Left lung (tissue), 14 donors: ENCODE results near the gene SPATA2. TPM values are rescaled to one million over a fixed set of nuclear protein-coding genes. Genes with fewer than 3 reads are reported as not detected.
"Not testable (repeated sequence)": the region's sequence is repeated elsewhere in the genome, so short reads cannot be mapped to it uniquely, and the experiment has no call there.

Experiments used
- ATAC-seq: fragments of 200-7000 bp; cut with Tn5 transposase; one replicate; pipeline ENCODE4 v1.9.1; 2020; ENCODE audit warnings: moderate library complexity
- DNase-seq, 4 donors: peaks; one replicate each; pipeline ENCODE4 v3.0.0-alpha.2; 2013 to 2020
- H3K27ac ChIP-seq, 2 donors: fragments of 200-600 bp; sonication (generic) in 1 of 2; one replicate each; pipeline versions ENCODE4 v1.5.0 to v1.8.0; 2020 to 2021
- H3K27me3 ChIP-seq, 2 donors: fragments of 200-600 bp; sonication (generic) in 1 of 2; one replicate each; pipeline versions ENCODE4 v1.5.0 to v1.8.0; 2020 to 2021
- H3K36me3 ChIP-seq, 2 donors: fragments of 200-600 bp; sonication (generic) in 1 of 2; one replicate each; pipeline versions ENCODE4 v1.5.0 to v1.8.0; 2020 to 2021
- H3K4me1 ChIP-seq, 2 donors: fragments of 200-600 bp; one replicate each; pipeline ENCODE4 v1.8.0; 2021
- H3K4me3 ChIP-seq, 2 donors: fragments of 200-600 bp; sonication (generic) in 1 of 2; one replicate each; pipeline versions ENCODE4 v1.5.0 to v1.8.0; 2020 to 2021; ENCODE audit warnings: mild to moderate bottlenecking in 1 of 2
- H3K9me3 ChIP-seq, 2 donors: fragments of 200-600 bp; sonication (generic) in 1 of 2; one replicate each; pipeline versions ENCODE4 v1.5.0 to v1.8.0; 2020 to 2021
- intact Hi-C, 2 donors: fragments of 100-400 bp; cut with DNase I; formaldehyde crosslinking; loops; one replicate each; pipeline versions ENCODE4 v1.11.2 to v1.14.2; 2022
- long read RNA-seq, 12 donors: library from polyadenylated mRNA in 2 of 12; unstranded in 2 of 12; transcript quantifications; one replicate each; pipeline ENCODE4 v2.0.0 and lab custom pipeline, GENCODE V29; 2019 to 2026
- polyA plus RNA-seq, 6 donors: library from polyadenylated mRNA; unstranded; fragments of 120-200 nt; gene quantifications; one replicate each; pipeline ENCODE4 v1.2.1, GENCODE V29; 2013; ENCODE audit not compliant: insufficient read length in 6 of 6
- total RNA-seq, 2 donors: library from RNA; stranded (reverse); fragmentation: NEBNext Ultra II Directional; extraction: Animal tissue kit (Norgen Biotek cat#: 25700); gene quantifications; one replicate each; pipeline ENCODE4 v1.2.1, GENCODE V29; 2021
- TF ChIP-seq, protein P1 (sequence below), 2 donors: fragments of 200-600 bp; sonication (generic) in 1 of 2; IDR thresholded peaks; one replicate each; pipeline versions ENCODE4 v1.5.0 to v1.8.0; 2021; ENCODE audit warnings: antibody characterized with exemption in 2 of 2
- donor health status: DM: no; HTN: yes; CAD: no.
- donor health status: DM: no; HTN: no; CAD: no.

Gene SPATA2
- 1 to 10 TPM; 6.9 to 7.1 TPM for total RNA-seq
- polyA plus RNA-seq = 10 to 100 TPM in 1 of 6 donors, 1 to 10 TPM in 5; 7.3 to 10.1 (median 8.3) TPM
- long read RNA-seq, donor 1, full-length matches to known transcripts = 7 of 7 reads
- long read RNA-seq, donor 1, partial matches to known transcripts = 0 of 7 reads
- long read RNA-seq, donor 1, other reads (novel, unspliced or antisense) = 0 of 7 reads
- long read RNA-seq, donor 2, full-length matches to known transcripts = 4 of 4 reads
- long read RNA-seq, donor 2, partial matches to known transcripts = 0 of 4 reads
- long read RNA-seq, donor 2, other reads (novel, unspliced or antisense) = 0 of 4 reads
- long read RNA-seq, donor 3, full-length matches to known transcripts = 3 of 3 reads
- long read RNA-seq, donor 3, partial matches to known transcripts = 0 of 3 reads
- long read RNA-seq, donor 3, other reads (novel, unspliced or antisense) = 0 of 3 reads
- long read RNA-seq, donor 4 = 0 reads
- long read RNA-seq, donor 5, full-length matches to known transcripts = 2 of 2 reads
- long read RNA-seq, donor 5, partial matches to known transcripts = 0 of 2 reads
- long read RNA-seq, donor 5, other reads (novel, unspliced or antisense) = 0 of 2 reads
- long read RNA-seq, donor 6, full-length matches to known transcripts = 1 of 1 reads
- long read RNA-seq, donor 6, partial matches to known transcripts = 0 of 1 reads
- long read RNA-seq, donor 6, other reads (novel, unspliced or antisense) = 0 of 1 reads
- long read RNA-seq, donor 7 = 0 reads
- long read RNA-seq, donor 8, full-length matches to known transcripts = 2 of 2 reads
- long read RNA-seq, donor 8, partial matches to known transcripts = 0 of 2 reads
- long read RNA-seq, donor 8, other reads (novel, unspliced or antisense) = 0 of 2 reads
- long read RNA-seq, donor 9 = 0 reads
- long read RNA-seq, donor 10 = 0 reads
- long read RNA-seq, donor 11, full-length matches to known transcripts = 4 of 4 reads
- long read RNA-seq, donor 11, partial matches to known transcripts = 0 of 4 reads
- long read RNA-seq, donor 11, other reads (novel, unspliced or antisense) = 0 of 4 reads
- long read RNA-seq, donor 12, full-length matches to known transcripts = 2 of 2 reads
- long read RNA-seq, donor 12, partial matches to known transcripts = 0 of 2 reads
- long read RNA-seq, donor 12, other reads (novel, unspliced or antisense) = 0 of 2 reads

GRCh38 chr20:49915380-49916145, at the start of gene SPATA2:
Gene SPATA2 (minus strand): TSS chr20:49915529. CDS start chr20:49908490, 7,039 bp downstream.
- peak; percentile 94 to 97 (median 96) for DNase-seq
- Histone ChIP-seq H3K4me1 (peaks cover 11 to 44% of the 10 kb centered on the region in 2 donors), H3K9me3 (no peaks in the 10 kb centered on the region), H3K27me3 (no peaks in the 10 kb centered on the region), H3K36me3 (no peaks in the 10 kb centered on the region), H3K27ac (peak within 1 kb of the TSS; percentile 97 to 100), H3K4me3 (peak within 1 kb of the TSS; percentile 97 to 98)
- ATAC-seq = peak; percentile 91
- TF ChIP-seq, protein P1, sequence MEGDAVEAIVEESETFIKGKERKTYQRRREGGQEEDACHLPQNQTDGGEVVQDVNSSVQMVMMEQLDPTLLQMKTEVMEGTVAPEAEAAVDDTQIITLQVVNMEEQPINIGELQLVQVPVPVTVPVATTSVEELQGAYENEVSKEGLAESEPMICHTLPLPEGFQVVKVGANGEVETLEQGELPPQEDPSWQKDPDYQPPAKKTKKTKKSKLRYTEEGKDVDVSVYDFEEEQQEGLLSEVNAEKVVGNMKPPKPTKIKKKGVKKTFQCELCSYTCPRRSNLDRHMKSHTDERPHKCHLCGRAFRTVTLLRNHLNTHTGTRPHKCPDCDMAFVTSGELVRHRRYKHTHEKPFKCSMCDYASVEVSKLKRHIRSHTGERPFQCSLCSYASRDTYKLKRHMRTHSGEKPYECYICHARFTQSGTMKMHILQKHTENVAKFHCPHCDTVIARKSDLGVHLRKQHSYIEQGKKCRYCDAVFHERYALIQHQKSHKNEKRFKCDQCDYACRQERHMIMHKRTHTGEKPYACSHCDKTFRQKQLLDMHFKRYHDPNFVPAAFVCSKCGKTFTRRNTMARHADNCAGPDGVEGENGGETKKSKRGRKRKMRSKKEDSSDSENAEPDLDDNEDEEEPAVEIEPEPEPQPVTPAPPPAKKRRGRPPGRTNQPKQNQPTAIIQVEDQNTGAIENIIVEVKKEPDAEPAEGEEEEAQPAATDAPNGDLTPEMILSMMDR (IDR thresholded peaks at IDR 0.05) = no peak
- intact Hi-C loops = no loop called here

DNA sequence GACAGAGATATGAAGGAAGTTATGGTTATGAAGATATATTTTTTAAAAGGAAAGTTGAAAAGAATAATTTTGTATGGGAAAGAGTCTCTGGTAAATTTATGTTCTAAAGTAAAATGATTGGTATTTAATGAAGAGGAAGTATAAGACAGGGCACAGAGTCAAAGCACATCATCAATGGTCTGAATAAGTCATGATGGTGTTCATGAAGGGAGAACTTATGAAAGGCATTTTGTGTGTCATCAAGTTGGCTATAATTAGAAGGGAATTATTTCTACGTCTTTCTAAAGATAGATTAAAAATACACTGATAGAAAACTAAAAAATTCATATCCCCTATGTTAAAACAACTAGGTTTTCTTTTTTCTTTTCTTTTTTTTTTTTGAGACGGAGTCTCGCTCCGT, 46.1 kb upstream of the SPATA2 start:
- H3K4me3 ChIP-seq = no peak overlapping the region
- intact Hi-C loops = no loop called here
- H3K27me3 ChIP-seq = no peaks in the 10 kb centered on the region
- H3K36me3 ChIP-seq = peaks cover 0 to 42% of the 10 kb centered on the region in 2 donors
- no peak overlapping the region for H3K27ac ChIP-seq
- ATAC-seq (no peak), DNase-seq (no peak)
- peaks cover 0 to 10% of the 10 kb centered on the region in 2 donors for H3K4me1 ChIP-seq
- no peaks in the 10 kb centered on the region for H3K9me3 ChIP-seq
- TF ChIP-seq, protein P1 (IDR thresholded peaks at IDR 0.05) = no peak

GRCh38 chr20:49957089-49957938, 42.0 kb upstream of the SPATA2 start:
- DNase-seq, H3K4me3 ChIP-seq, H3K9me3 ChIP-seq, H3K27me3 ChIP-seq, intact Hi-C loops, ATAC-seq, H3K4me1 ChIP-seq, H3K27ac ChIP-seq: not testable (repeated sequence)
- H3K36me3 ChIP-seq = peaks cover 5 to 79% of the 10 kb centered on the region in 2 donors

DNA sequence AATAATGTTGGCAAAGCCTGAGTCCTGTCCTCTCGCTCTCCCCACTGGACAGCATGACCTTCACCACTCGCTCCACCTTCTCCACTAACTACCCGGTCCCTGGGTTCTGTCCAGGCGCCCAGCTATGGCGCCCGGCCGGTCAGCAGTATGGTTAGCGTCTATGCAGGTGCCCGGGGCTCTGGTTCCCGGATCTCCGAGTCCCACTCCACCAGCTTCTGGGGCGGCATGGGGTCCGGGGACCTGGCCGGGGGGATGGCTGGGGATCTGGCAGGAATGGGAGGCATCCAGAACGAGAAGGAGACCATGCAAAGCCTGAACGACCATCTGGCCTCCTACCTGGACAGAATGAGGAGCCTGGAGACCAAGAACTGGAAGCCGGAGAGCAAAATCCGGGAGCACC, 41.4 kb upstream of the SPATA2 start:
- H3K36me3 ChIP-seq = peaks cover 5 to 85% of the 10 kb centered on the region in 2 donors
- no peaks in the 10 kb centered on the region for H3K4me1 ChIP-seq
- no peaks in the 10 kb centered on the region for H3K9me3 ChIP-seq
- DNase-seq (peak in 1 of 4 donors; percentile 70), ATAC-seq (no peak)
- no peak overlapping the region for H3K27ac ChIP-seq
- TF ChIP-seq, protein P1 (IDR thresholded peaks at IDR 0.05) = no peak
- no peak overlapping the region for H3K4me3 ChIP-seq
- intact Hi-C loops = no loop called here
- H3K27me3 ChIP-seq = no peaks in the 10 kb centered on the region

- ATAC-seq, DNase-seq, H3K27me3 ChIP-seq, H3K9me3 ChIP-seq, H3K4me1 ChIP-seq, H3K27ac ChIP-seq, H3K4me3 ChIP-seq, intact Hi-C loops: not testable (repeated sequence)
- H3K36me3 ChIP-seq = peaks cover 5 to 93% of the 10 kb centered on the region in 2 donors
Measured at GRCh38 chr20:49955830-49956396, 40.6 kb upstream of the SPATA2 start.
